HG03095 (cell line): ENCODE measurements around the gene ERH.

Experiments used
- ATAC-seq: cut with Tn5 transposase; IDR thresholded peaks from one replicate; pipeline ENCODE4 v1.9.1; 2021; ENCODE audit warnings: moderate library complexity; ENCODE audit not compliant: unreplicated experiment

The ERH gene

DNA sequence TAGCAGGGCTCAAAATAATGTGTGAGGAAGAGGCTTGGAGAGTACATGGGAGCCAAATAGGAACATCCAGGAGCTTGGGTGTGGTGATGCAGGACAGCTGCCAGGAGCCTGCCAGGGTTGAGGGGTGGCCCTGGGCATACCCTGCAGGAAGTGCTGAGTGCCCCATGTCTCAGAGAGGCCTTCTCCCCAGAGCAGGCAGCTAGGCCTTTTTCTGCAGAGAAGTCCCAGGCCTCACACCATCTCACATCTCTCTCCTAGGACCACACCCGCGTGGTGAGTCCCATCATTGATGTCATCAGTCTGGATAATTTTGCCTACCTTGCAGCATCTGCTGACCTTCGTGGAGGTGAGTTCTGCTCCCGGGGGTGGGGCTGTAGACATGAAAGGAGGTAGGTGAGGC is 66.9 kb downstream of the ERH start:
- no peak for ATAC-seq
